Measurements from ENCODE around the gene ZIM2.

DNA sequence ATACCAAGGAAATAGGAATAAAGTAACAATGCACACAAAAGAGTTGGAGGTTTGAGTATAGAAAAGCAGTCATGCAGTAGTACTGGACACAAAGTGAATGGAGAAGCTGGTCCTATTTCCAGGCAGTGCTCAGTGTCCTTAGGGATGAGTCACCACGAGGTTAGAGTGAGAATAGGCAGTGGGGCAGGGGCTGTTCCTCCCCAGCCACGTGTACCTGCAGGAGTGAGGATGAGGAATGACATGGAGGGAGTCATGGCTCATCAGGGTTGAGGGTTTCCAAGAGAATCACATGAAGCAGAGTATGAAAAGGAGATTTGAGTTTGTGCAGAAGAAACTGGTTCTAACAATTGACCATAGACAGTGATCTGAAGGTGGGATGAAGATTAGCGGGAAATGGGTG is 94.2 kb downstream of the ZIM2 start:
- no peak for TF ChIP-seq POLR2A (IDR thresholded peaks at IDR 0.05)
- TF ChIP-seq, protein P1, sequence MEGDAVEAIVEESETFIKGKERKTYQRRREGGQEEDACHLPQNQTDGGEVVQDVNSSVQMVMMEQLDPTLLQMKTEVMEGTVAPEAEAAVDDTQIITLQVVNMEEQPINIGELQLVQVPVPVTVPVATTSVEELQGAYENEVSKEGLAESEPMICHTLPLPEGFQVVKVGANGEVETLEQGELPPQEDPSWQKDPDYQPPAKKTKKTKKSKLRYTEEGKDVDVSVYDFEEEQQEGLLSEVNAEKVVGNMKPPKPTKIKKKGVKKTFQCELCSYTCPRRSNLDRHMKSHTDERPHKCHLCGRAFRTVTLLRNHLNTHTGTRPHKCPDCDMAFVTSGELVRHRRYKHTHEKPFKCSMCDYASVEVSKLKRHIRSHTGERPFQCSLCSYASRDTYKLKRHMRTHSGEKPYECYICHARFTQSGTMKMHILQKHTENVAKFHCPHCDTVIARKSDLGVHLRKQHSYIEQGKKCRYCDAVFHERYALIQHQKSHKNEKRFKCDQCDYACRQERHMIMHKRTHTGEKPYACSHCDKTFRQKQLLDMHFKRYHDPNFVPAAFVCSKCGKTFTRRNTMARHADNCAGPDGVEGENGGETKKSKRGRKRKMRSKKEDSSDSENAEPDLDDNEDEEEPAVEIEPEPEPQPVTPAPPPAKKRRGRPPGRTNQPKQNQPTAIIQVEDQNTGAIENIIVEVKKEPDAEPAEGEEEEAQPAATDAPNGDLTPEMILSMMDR (IDR thresholded peaks at IDR 0.05) = no peak
- TF ChIP-seq EP300 (IDR thresholded peaks at IDR 0.05) = no peak
- no peak for TF ChIP-seq POLR2AphosphoS5 (IDR thresholded peaks at IDR 0.05)

Measured in upper lobe of left lung (tissue), 4 donors.